Smooth muscle cell (in vitro differentiated cells): Measurements from ENCODE around the gene CENPQ. TPM values are rescaled to one million over a fixed set of nuclear protein-coding genes. Genes with fewer than 3 reads are reported as not detected.

Source experiments
- DNase-seq: peaks from one replicate; lab custom pipeline; 2025; ENCODE audit not compliant: unreplicated experiment; lab: John Stamatoyannopoulos, UW
- H2AFZ ChIP-seq: fragments of 200-600 bp; sonication (generic); 2 replicates; pipeline ENCODE4 v1.6.0; 2016; ENCODE audit warnings: antibody characterized with exemption, low read depth, mild to moderate bottlenecking
- H3F3A ChIP-seq: fragments of 200-600 bp; sonication (generic); 2 replicates; pipeline ENCODE4 v1.6.0; 2017; ENCODE audit warnings: antibody characterized with exemption, low read depth
- H3K27ac ChIP-seq: fragments of 200-600 bp; sonication (generic); 2 replicates; pipeline ENCODE4 v1.5.1; 2016; ENCODE audit warnings: low read depth, mild to moderate bottlenecking
- H3K27me3 ChIP-seq: fragments of 200-600 bp; sonication (generic); 2 replicates; pipeline ENCODE4 v1.6.1; 2016; ENCODE audit warnings: low read depth, mild to moderate bottlenecking
- H3K36me3 ChIP-seq: fragments of 200-600 bp; sonication (generic); 2 replicates; pipeline ENCODE4 v1.5.1; 2016; ENCODE audit warnings: low read depth
- H3K4me1 ChIP-seq: fragments of 200-600 bp; sonication (generic); 2 replicates; pipeline ENCODE4 v1.5.1; 2016; ENCODE audit warnings: low read depth
- H3K4me2 ChIP-seq: fragments of 200-600 bp; sonication (generic); 2 replicates; pipeline ENCODE4 v1.6.0; 2016; ENCODE audit warnings: mild to moderate bottlenecking
- H3K4me3 ChIP-seq: fragments of 200-600 bp; sonication (generic); 2 replicates; pipeline ENCODE4 v1.5.1; 2016; ENCODE audit warnings: mild to moderate bottlenecking
- H3K79me2 ChIP-seq: fragments of 200-600 bp; sonication (generic); 2 replicates; pipeline ENCODE4 v1.6.0; 2016; ENCODE audit warnings: low read depth, mild to moderate bottlenecking
- H3K9ac ChIP-seq: fragments of 200-600 bp; sonication (generic); 2 replicates; pipeline ENCODE4 v1.6.0; 2016; ENCODE audit warnings: low read depth
- H3K9me3 ChIP-seq: fragments of 200-600 bp; sonication (generic); replicated peaks from 2 replicates; pipeline ENCODE4 v1.5.1; 2016; ENCODE audit warnings: low read depth
- H4K20me1 ChIP-seq: fragments of 200-600 bp; sonication (generic); 2 replicates; pipeline ENCODE4 v1.6.0; 2016; ENCODE audit warnings: low read depth
- CTCF ChIP-seq: fragments of 200-600 bp; sonication (generic); IDR thresholded peaks from 2 replicates; pipeline ENCODE4 v1.5.1; 2017; ENCODE audit warnings: borderline replicate concordance, mild to moderate bottlenecking, antibody characterized with exemption; ENCODE audit not compliant: insufficient read depth, poor library complexity, severe bottlenecking
- WGBS: methylation state at CpG from one replicate; pipeline ENCODE4 v1.1.7; 2016; ENCODE audit warnings: low lambda C conversion rate; 5-methylcytosine and 5-hydroxymethylcytosine counted together
- polyA plus RNA-seq: library from polyadenylated mRNA; unstranded; fragments of >200 nt; fragmentation: Nextera tagmentation; extraction: Ambion mirVana; gene quantifications from 2 replicates; pipeline ENCODE4 v1.2.1, GENCODE V29; 2016
- total RNA-seq: library from RNA; depleted of rRNA; stranded (reverse); fragments of >200 nt; gene quantifications from 2 replicates; pipeline ENCODE4 v1.2.3, GENCODE V29; 2014

CENPQ gene
- total and polyA plus RNA-seq, 2 experiments from 2014 or later = 9.2 to 15.1 TPM

GRCh38 chr6:49504666-49505065, 41.5 kb downstream of the CENPQ start:
- Histone ChIP-seq H3F3A (no peaks in the 10 kb centered on the region), H3K4me3 (no peak overlapping the region), H3K27ac (no peak overlapping the region), H3K4me1 (no peaks in the 10 kb centered on the region), H3K36me3 (no peaks in the 10 kb centered on the region), H3K9ac (no peak overlapping the region), H3K27me3 (no peaks in the 10 kb centered on the region), H4K20me1 (no peaks in the 10 kb centered on the region), H3K9me3 (no peaks in the 10 kb centered on the region), H3K4me2 (no peak overlapping the region), H2AFZ (no peak overlapping the region), H3K79me2 (no peaks in the 10 kb centered on the region)
- 82% methylated on average over 5 of the region's 5 CpGs for WGBS
- no peak for DNase-seq
- TF ChIP-seq CTCF = no peak

- Histone ChIP-seq H2AFZ (no peak overlapping the region), H3K36me3 (no peaks in the 10 kb centered on the region), H3K79me2 (no peaks in the 10 kb centered on the region), H3F3A (no peaks in the 10 kb centered on the region), H3K27ac (no peak overlapping the region), H3K4me2 (no peak overlapping the region), H3K9ac (no peak overlapping the region), H4K20me1 (no peaks in the 10 kb centered on the region), H3K4me1 (no peaks in the 10 kb centered on the region), H3K27me3 (no peaks in the 10 kb centered on the region), H3K4me3 (no peak overlapping the region), H3K9me3 (no peaks in the 10 kb centered on the region)
- no peak for TF ChIP-seq CTCF
- 86% methylated on average over 5 of the region's 5 CpGs for WGBS
- DNase-seq = no peak
Measured at GRCh38 chr6:49506569-49507111, 43.5 kb downstream of the CENPQ start.

- no peaks in the 10 kb centered on the region for H4K20me1 ChIP-seq
- H3K4me3 ChIP-seq = no peak overlapping the region
- no peak overlapping the region for H3K4me2 ChIP-seq
- H2AFZ ChIP-seq = no peak overlapping the region
- no peaks in the 10 kb centered on the region for H3F3A ChIP-seq
- WGBS = 84% methylated on average over 3 of the region's 3 CpGs
- H3K9ac ChIP-seq = no peak overlapping the region
- H3K79me2 ChIP-seq = no peaks in the 10 kb centered on the region
- DNase-seq = no peak
- no peaks in the 10 kb centered on the region for H3K9me3 ChIP-seq
- H3K4me1 ChIP-seq = no peaks in the 10 kb centered on the region
- no peak for TF ChIP-seq CTCF
- H3K36me3 ChIP-seq = no peaks in the 10 kb centered on the region
- no peak overlapping the region for H3K27ac ChIP-seq
- no peaks in the 10 kb centered on the region for H3K27me3 ChIP-seq
Measured at GRCh38 chr6:49509342-49509741, 46.2 kb downstream of the CENPQ start.
